GM23338 (cell line): ENCODE data around the gene LEFTY1. TPM values are rescaled to one million over a fixed set of nuclear protein-coding genes. Genes with fewer than 3 reads are reported as not detected.

Source experiments
- ATAC-seq: fragments of 200-7000 bp; cut with Tn5 transposase; 3 replicates; pipeline ENCODE4 v1.9.1; 2020
- DNase-seq: peaks from one replicate; pipeline ENCODE4 v3.0.0-alpha.2; 2015; ENCODE audit warnings: low spot score
- H2AFZ ChIP-seq: fragments of 200-600 bp; sonication (generic); 2 replicates; pipeline ENCODE4 v1.8.0; 2016; ENCODE audit warnings: antibody characterized with exemption, mild to moderate bottlenecking, moderate library complexity
- H3F3A ChIP-seq: fragments of 200-600 bp; sonication (generic); replicated peaks from 2 replicates; pipeline ENCODE4 v1.8.0; 2017; ENCODE audit warnings: antibody characterized with exemption, mixed run types, low read depth
- H3K27ac ChIP-seq: fragments of 200-600 bp; sonication (generic); 2 replicates; pipeline ENCODE4 v1.6.1; 2016; ENCODE audit warnings: low read depth
- H3K27me3 ChIP-seq: fragments of 200-600 bp; sonication (generic); 2 replicates; pipeline ENCODE4 v1.8.0; 2016; ENCODE audit warnings: mild to moderate bottlenecking, mixed run types, moderate library complexity; ENCODE audit not compliant: insufficient read depth
- H3K36me3 ChIP-seq: fragments of 200-600 bp; sonication (generic); 2 replicates; pipeline ENCODE4 v1.8.0; 2016; ENCODE audit warnings: mild to moderate bottlenecking; ENCODE audit not compliant: insufficient read depth
- H3K4me1 ChIP-seq: fragments of 200-600 bp; sonication (generic); 2 replicates; pipeline ENCODE4 v1.8.0; 2016; ENCODE audit warnings: mild to moderate bottlenecking, moderate library complexity; ENCODE audit not compliant: insufficient read depth
- H3K4me2 ChIP-seq: fragments of 200-600 bp; sonication (generic); 2 replicates; pipeline ENCODE4 v1.7.1; 2017; ENCODE audit warnings: mixed run types
- H3K4me3 ChIP-seq: fragments of 200-600 bp; sonication (generic); 2 replicates; pipeline ENCODE4 v1.6.1; 2016; ENCODE audit warnings: mixed run types
- H3K79me2 ChIP-seq: fragments of 200-600 bp; sonication (generic); replicated peaks from 2 replicates; pipeline ENCODE4 v1.8.0; 2017; ENCODE audit warnings: mild to moderate bottlenecking; ENCODE audit not compliant: insufficient read depth
- H3K9me2 ChIP-seq: fragments of 200-600 bp; sonication (generic); 2 replicates; pipeline ENCODE4 v1.8.0; 2017; ENCODE audit not compliant: insufficient read depth
- H4K20me1 ChIP-seq: fragments of 200-600 bp; sonication (generic); replicated peaks from 2 replicates; pipeline ENCODE4 v1.8.0; 2017; ENCODE audit warnings: mild to moderate bottlenecking; ENCODE audit not compliant: insufficient read depth
- H3K27ac Mint-ChIP-seq: 2 replicates; pipeline ENCODE4 v1.8.0; 2020; ENCODE audit warnings: inconsistent platforms, mild to moderate bottlenecking, moderate library complexity, mixed read lengths
- H3K27me3 Mint-ChIP-seq: 3 replicates; pipeline ENCODE4 v1.8.0; 2022; ENCODE audit warnings: low read depth, mild to moderate bottlenecking, moderate library complexity, mixed read lengths, inconsistent platforms; ENCODE audit not compliant: insufficient read depth, poor library complexity
- H3K36me3 Mint-ChIP-seq: 3 replicates; pipeline ENCODE4 v1.8.0; 2021; ENCODE audit warnings: low read depth, mild to moderate bottlenecking, inconsistent platforms, moderate library complexity, mixed read lengths
- H3K4me1 Mint-ChIP-seq: 3 replicates; pipeline ENCODE4 v1.8.0; 2020; ENCODE audit warnings: mild to moderate bottlenecking, inconsistent platforms, mixed read lengths
- H3K4me3 Mint-ChIP-seq: 3 replicates; pipeline ENCODE4 v1.8.0; 2021; ENCODE audit warnings: moderate library complexity, mild to moderate bottlenecking, inconsistent platforms, mixed read lengths
- H3K9me3 Mint-ChIP-seq: 3 replicates; pipeline ENCODE4 v1.8.0; 2020; ENCODE audit warnings: moderate library complexity, mild to moderate bottlenecking, inconsistent platforms, mixed read lengths
- CREB1 ChIP-seq: fragments of 250-450 bp; sonication (Bioruptor Pico); IDR thresholded peaks from 2 replicates; pipeline ENCODE4 v1.5.0; 2020; ENCODE audit warnings: low read depth, mild to moderate bottlenecking, moderate library complexity
- EZH2 ChIP-seq: fragments of 200-600 bp; sonication (generic); IDR thresholded peaks from one replicate; pipeline ENCODE4 v1.8.0; 2017; ENCODE audit warnings: antibody characterized with exemption, mild to moderate bottlenecking, low read depth; ENCODE audit not compliant: unreplicated experiment
- EZH2phosphoT487 ChIP-seq: fragments of 200-600 bp; sonication (generic); IDR thresholded peaks from one replicate; pipeline ENCODE4 v1.8.1; 2018; ENCODE audit warnings: antibody characterized with exemption; ENCODE audit not compliant: unreplicated experiment
- JUNB ChIP-seq: IDR thresholded peaks from one replicate; pipeline ENCODE4 v1.6.1; 2016; ENCODE audit warnings: antibody characterized with exemption; ENCODE audit not compliant: unreplicated experiment
- NANOG ChIP-seq: IDR thresholded peaks from 2 replicates; pipeline ENCODE4 v1.6.1; 2016; ENCODE audit warnings: antibody characterized with exemption, borderline replicate concordance
- POLR2AphosphoS5 ChIP-seq: IDR thresholded peaks from 2 replicates; pipeline ENCODE4 v1.6.1; 2016; ENCODE audit warnings: antibody characterized with exemption, low read depth
- STAT1 ChIP-seq: IDR thresholded peaks from one replicate; pipeline ENCODE4 v1.6.1; 2016; ENCODE audit warnings: antibody characterized with exemption; ENCODE audit not compliant: unreplicated experiment
- ZNF114 ChIP-seq: fragments of 250-450 bp; sonication (Bioruptor Pico); IDR thresholded peaks from 2 replicates; pipeline ENCODE4 v1.5.0; 2020; ENCODE audit warnings: mild to moderate bottlenecking, moderate library complexity
- ZNF331 ChIP-seq: fragments of 250-450 bp; sonication (Bioruptor Pico); IDR thresholded peaks from 2 replicates; pipeline ENCODE4 v1.5.0; 2020; ENCODE audit warnings: low read depth, mild to moderate bottlenecking, moderate library complexity
- polyA plus RNA-seq: library from polyadenylated mRNA; unstranded; fragments of >200 nt; fragmentation: Nextera tagmentation; extraction: Ambion mirVana; gene quantifications from 2 replicates; pipeline ENCODE4 v1.2.1, GENCODE V29; 2016
- total RNA-seq: library from RNA; depleted of rRNA; stranded (reverse); fragments of >200 nt; shearing (Covaris generic); gene quantifications from 2 replicates; pipeline ENCODE4 v1.2.3, GENCODE V29; 2014
- TF ChIP-seq, protein P1 (sequence below), 2 experiments: fragments of 200-600 bp in 1 of 2; sonication (generic) in 1 of 2; conservative IDR thresholded peaks; 2 replicates each; pipeline versions ENCODE4 v1.5.1 to v1.6.1; 2016 to 2017; ENCODE audit warnings: antibody characterized with exemption in 2 of 2, low read depth in 2 of 2, mild to moderate bottlenecking in 2 of 2, moderate library complexity in 1 of 2
- TF ChIP-seq, protein P2 (sequence below): IDR thresholded peaks from 2 replicates; pipeline ENCODE4 v1.6.1; 2016; ENCODE audit warnings: antibody characterized with exemption
- TF ChIP-seq, protein P3 (sequence below): fragments of 250-450 bp; sonication (Bioruptor Pico); IDR thresholded peaks from 2 replicates; pipeline ENCODE4 v1.5.0; 2020; ENCODE audit warnings: mild to moderate bottlenecking, moderate library complexity

Gene LEFTY1
- total and polyA plus RNA-seq, 2 experiments from 2014 or later, result 27.5 to 65.4 TPM

DNA sequence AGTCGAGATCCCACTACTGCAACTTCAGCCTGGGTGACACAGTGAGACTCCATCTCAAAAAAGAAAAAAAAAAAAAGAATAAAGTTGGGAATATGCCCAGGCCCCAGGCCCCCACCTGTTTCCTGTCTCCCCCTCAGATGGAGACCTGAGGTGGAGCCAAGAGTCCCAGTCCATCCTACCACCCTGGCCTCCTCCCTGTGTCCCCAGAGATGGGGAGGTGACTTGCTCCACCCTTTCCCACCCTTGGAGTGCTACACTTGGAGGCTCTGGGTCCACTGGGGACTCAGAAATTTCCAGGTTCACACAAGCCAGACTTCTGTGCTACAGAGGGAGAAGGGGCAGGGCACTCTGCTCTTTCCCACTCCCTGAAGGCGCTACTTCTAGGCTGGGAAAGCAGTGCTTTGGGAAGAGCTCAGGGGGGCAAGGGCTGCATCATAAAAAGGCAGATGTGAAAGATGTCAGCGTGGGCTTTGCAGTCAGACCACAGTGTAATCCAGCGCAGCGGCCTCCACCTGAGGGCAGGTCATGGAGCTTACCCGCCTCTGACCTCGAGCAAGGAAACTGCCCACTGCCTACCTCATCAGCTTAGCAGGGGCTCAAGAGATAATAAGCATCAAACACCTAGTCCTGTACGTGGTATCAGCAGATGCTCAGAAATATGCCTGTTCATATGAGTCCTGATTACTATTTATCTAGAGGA is 20.2 kb downstream of the LEFTY1 start:
- H3K4me2 ChIP-seq, result no peak overlapping the region
- no peak overlapping the region for H2AFZ ChIP-seq
- H3K79me2 ChIP-seq, result no peaks in the 10 kb centered on the region; the same call in 1 of the 2 replicates
- peaks cover 9% of the 10 kb centered on the region for H3K27me3 Mint-ChIP-seq
- peaks cover 84% of the 10 kb centered on the region for H3K36me3 Mint-ChIP-seq
- no peak overlapping the region for H3K4me3 Mint-ChIP-seq
- H3K27ac ChIP-seq, result no peak overlapping the region
- H3K27ac Mint-ChIP-seq, result no peak overlapping the region
- DNase-seq (no peak), ATAC-seq (no peak)
- H3K4me1 ChIP-seq, result peaks cover 3% of the 10 kb centered on the region; the same call in 1 of the 2 replicates
- TF ChIP-seq ZNF331 (CRISPR knock-in tag) (no peak), ZNF114 (CRISPR knock-in tag) (no peak), POLR2AphosphoS5 (no peak), EZH2phosphoT487 (no peak), JUNB (no peak), EZH2 (no peak), STAT1 (no peak), CREB1 (CRISPR knock-in tag) (no peak), NANOG (no peak)
- TF ChIP-seq, protein P1, sequence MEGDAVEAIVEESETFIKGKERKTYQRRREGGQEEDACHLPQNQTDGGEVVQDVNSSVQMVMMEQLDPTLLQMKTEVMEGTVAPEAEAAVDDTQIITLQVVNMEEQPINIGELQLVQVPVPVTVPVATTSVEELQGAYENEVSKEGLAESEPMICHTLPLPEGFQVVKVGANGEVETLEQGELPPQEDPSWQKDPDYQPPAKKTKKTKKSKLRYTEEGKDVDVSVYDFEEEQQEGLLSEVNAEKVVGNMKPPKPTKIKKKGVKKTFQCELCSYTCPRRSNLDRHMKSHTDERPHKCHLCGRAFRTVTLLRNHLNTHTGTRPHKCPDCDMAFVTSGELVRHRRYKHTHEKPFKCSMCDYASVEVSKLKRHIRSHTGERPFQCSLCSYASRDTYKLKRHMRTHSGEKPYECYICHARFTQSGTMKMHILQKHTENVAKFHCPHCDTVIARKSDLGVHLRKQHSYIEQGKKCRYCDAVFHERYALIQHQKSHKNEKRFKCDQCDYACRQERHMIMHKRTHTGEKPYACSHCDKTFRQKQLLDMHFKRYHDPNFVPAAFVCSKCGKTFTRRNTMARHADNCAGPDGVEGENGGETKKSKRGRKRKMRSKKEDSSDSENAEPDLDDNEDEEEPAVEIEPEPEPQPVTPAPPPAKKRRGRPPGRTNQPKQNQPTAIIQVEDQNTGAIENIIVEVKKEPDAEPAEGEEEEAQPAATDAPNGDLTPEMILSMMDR (conservative IDR thresholded peaks at IDR 0.05; ENCODE audit: low read depth in 2 of 2), result no peak
- TF ChIP-seq, protein P2, sequence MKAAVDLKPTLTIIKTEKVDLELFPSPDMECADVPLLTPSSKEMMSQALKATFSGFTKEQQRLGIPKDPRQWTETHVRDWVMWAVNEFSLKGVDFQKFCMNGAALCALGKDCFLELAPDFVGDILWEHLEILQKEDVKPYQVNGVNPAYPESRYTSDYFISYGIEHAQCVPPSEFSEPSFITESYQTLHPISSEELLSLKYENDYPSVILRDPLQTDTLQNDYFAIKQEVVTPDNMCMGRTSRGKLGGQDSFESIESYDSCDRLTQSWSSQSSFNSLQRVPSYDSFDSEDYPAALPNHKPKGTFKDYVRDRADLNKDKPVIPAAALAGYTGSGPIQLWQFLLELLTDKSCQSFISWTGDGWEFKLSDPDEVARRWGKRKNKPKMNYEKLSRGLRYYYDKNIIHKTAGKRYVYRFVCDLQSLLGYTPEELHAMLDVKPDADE, result no peak
- TF ChIP-seq, protein P3, sequence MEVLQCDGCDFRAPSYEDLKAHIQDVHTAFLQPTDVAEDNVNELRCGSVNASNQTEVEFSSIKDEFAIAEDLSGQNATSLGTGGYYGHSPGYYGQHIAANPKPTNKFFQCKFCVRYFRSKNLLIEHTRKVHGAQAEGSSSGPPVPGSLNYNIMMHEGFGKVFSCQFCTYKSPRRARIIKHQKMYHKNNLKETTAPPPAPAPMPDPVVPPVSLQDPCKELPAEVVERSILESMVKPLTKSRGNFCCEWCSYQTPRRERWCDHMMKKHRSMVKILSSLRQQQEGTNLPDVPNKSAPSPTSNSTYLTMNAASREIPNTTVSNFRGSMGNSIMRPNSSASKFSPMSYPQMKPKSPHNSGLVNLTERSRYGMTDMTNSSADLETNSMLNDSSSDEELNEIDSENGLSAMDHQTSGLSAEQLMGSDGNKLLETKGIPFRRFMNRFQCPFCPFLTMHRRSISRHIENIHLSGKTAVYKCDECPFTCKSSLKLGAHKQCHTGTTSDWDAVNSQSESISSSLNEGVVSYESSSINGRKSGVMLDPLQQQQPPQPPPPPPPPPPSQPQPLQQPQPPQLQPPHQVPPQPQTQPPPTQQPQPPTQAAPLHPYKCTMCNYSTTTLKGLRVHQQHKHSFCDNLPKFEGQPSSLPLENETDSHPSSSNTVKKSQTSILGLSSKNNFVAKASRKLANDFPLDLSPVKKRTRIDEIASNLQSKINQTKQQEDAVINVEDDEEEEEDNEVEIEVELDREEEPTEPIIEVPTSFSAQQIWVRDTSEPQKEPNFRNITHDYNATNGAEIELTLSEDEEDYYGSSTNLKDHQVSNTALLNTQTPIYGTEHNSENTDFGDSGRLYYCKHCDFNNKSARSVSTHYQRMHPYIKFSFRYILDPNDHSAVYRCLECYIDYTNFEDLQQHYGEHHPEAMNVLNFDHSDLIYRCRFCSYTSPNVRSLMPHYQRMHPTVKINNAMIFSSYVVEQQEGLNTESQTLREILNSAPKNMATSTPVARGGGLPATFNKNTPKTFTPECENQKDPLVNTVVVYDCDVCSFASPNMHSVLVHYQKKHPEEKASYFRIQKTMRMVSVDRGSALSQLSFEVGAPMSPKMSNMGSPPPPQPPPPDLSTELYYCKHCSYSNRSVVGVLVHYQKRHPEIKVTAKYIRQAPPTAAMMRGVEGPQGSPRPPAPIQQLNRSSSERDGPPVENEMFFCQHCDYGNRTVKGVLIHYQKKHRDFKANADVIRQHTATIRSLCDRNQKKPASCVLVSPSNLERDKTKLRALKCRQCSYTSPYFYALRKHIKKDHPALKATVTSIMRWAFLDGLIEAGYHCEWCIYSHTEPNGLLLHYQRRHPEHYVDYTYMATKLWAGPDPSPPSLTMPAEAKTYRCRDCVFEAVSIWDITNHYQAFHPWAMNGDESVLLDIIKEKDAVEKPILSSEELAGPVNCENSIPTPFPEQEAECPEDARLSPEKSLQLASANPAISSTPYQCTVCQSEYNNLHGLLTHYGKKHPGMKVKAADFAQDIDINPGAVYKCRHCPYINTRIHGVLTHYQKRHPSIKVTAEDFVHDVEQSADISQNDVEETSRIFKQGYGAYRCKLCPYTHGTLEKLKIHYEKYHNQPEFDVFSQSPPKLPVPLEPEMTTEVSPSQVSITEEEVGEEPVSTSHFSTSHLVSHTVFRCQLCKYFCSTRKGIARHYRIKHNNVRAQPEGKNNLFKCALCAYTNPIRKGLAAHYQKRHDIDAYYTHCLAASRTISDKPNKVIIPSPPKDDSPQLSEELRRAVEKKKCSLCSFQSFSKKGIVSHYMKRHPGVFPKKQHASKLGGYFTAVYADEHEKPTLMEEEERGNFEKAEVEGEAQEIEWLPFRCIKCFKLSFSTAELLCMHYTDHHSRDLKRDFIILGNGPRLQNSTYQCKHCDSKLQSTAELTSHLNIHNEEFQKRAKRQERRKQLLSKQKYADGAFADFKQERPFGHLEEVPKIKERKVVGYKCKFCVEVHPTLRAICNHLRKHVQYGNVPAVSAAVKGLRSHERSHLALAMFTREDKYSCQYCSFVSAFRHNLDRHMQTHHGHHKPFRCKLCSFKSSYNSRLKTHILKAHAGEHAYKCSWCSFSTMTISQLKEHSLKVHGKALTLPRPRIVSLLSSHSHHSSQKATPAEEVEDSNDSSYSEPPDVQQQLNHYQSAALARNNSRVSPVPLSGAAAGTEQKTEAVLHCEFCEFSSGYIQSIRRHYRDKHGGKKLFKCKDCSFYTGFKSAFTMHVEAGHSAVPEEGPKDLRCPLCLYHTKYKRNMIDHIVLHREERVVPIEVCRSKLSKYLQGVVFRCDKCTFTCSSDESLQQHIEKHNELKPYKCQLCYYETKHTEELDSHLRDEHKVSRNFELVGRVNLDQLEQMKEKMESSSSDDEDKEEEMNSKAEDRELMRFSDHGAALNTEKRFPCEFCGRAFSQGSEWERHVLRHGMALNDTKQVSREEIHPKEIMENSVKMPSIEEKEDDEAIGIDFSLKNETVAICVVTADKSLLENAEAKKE (CRISPR knock-in tag), result no peak
- no peak overlapping the region for H3K4me3 ChIP-seq
- H4K20me1 ChIP-seq, result peaks cover 16% of the 10 kb centered on the region
- H3F3A ChIP-seq, result 0 out of 2 replicates have a peak, but pooled peaks cover 6% of the 10 kb centered on the region
- no peaks in the 10 kb centered on the region for H3K9me3 Mint-ChIP-seq
- H3K27me3 ChIP-seq, result no peaks in the 10 kb centered on the region
- H3K36me3 ChIP-seq, result peaks cover 42% of the 10 kb centered on the region
- H3K4me1 Mint-ChIP-seq, result peaks cover 17% of the 10 kb centered on the region
- H3K9me2 ChIP-seq, result no peaks in the 10 kb centered on the region
